Upper lobe of right lung (tissue), 1 donor: ENCODE results near the gene TBC1D1. TPM values are rescaled to one million over a fixed set of nuclear protein-coding genes. Genes with fewer than 3 reads are reported as not detected.

Source experiments
- ATAC-seq: fragments of 200-7000 bp; cut with Tn5 transposase; one replicate; pipeline ENCODE4 v1.9.1; 2020; ENCODE audit warnings: mild to moderate bottlenecking, moderate library complexity
- DNase-seq: peaks from one replicate; pipeline ENCODE4 v3.0.0-alpha.2; 2020
- H3K27ac ChIP-seq: fragments of 200-600 bp; one replicate; pipeline ENCODE4 v1.8.0; 2022
- H3K27me3 ChIP-seq: fragments of 200-600 bp; one replicate; pipeline ENCODE4 v1.8.0; 2022; ENCODE audit warnings: mild to moderate bottlenecking
- H3K36me3 ChIP-seq: fragments of 200-600 bp; one replicate; pipeline ENCODE4 v1.8.0; 2022
- H3K4me1 ChIP-seq: fragments of 200-600 bp; one replicate; pipeline ENCODE4 v1.8.0; 2022
- H3K4me3 ChIP-seq: fragments of 200-600 bp; one replicate; pipeline ENCODE4 v1.8.0; 2022; ENCODE audit warnings: mild to moderate bottlenecking
- H3K9me3 ChIP-seq: fragments of 200-600 bp; one replicate; pipeline ENCODE4 v1.8.0; 2022
- CTCF ChIP-seq: fragments of 200-600 bp; IDR thresholded peaks from one replicate; pipeline ENCODE4 v1.8.0; 2022; ENCODE audit warnings: antibody characterized with exemption
- intact Hi-C: fragments of 100-400 bp; cut with DNase I; formaldehyde crosslinking; loops from one replicate; pipeline ENCODE4 v1.11.0; 2022
- total RNA-seq: library from RNA; stranded (reverse); fragmentation: NEBNext Ultra II Directional; extraction: Animal tissue kit (Norgen Biotek cat#: 25700); gene quantifications from one replicate; pipeline ENCODE4 v1.2.1, GENCODE V29; 2021
- donor health status: DM: no; HTN: yes; CAD: no; lungs with severe emphysema.

TBC1D1 gene
- total RNA-seq, 1 donor from 2014 or later, result 61.9 TPM

GRCh38 chr4:38154681-38155588 lies 264.1 kb downstream of the TBC1D1 start:
- Histone ChIP-seq H3K9me3 (no peaks in the 10 kb centered on the region), H3K27me3 (no peaks in the 10 kb centered on the region), H3K27ac (no peak overlapping the region), H3K4me3 (no peak overlapping the region), H3K36me3 (no peaks in the 10 kb centered on the region), H3K4me1 (peaks cover 22% of the 10 kb centered on the region)
- intact Hi-C loops, result no loop called here
- DNase-seq (peak; percentile 78), ATAC-seq (peak; percentile 84)
- TF ChIP-seq CTCF, result no peak

GRCh38 chr4:38155589-38156294 lies 264.9 kb downstream of the TBC1D1 start:
- Histone ChIP-seq H3K36me3 (no peaks in the 10 kb centered on the region), H3K4me1 (peaks cover 16% of the 10 kb centered on the region), H3K27ac (no peak overlapping the region), H3K27me3 (no peaks in the 10 kb centered on the region), H3K9me3 (no peaks in the 10 kb centered on the region), H3K4me3 (no peak overlapping the region)
- DNase-seq, result no peak
- ATAC-seq, result peak; percentile 7
- TF ChIP-seq CTCF, result no peak
- intact Hi-C loops, result no loop called here

GRCh38 chr4:38157592-38157991 lies 266.7 kb downstream of the TBC1D1 start:
- H3K27ac ChIP-seq, result no peak overlapping the region
- DNase-seq (no peak), ATAC-seq (peak; percentile 31)
- intact Hi-C loops, result no loop called here
- H3K27me3 ChIP-seq, result no peaks in the 10 kb centered on the region
- H3K36me3 ChIP-seq, result no peaks in the 10 kb centered on the region
- H3K4me1 ChIP-seq, result peaks cover 15% of the 10 kb centered on the region
- no peak overlapping the region for H3K4me3 ChIP-seq
- H3K9me3 ChIP-seq, result no peaks in the 10 kb centered on the region
- no peak for TF ChIP-seq CTCF

- Histone ChIP-seq H3K4me1 (peaks cover 1% of the 10 kb centered on the region), H3K4me3 (no peak overlapping the region), H3K9me3 (no peaks in the 10 kb centered on the region), H3K36me3 (no peaks in the 10 kb centered on the region), H3K27me3 (no peaks in the 10 kb centered on the region), H3K27ac (no peak overlapping the region)
- ATAC-seq, result peak; percentile 80
- no peak for TF ChIP-seq CTCF
- no peak for DNase-seq
- intact Hi-C loops, result loop anchor here (10.0 kb wide), 1 partner anchor 96 kb away; no protein-coding TSS in a partner anchor
Measured at GRCh38 chr4:38160487-38161207, 269.8 kb downstream of the TBC1D1 start.

- Histone ChIP-seq H3K27ac (no peak overlapping the region), H3K4me1 (no peaks in the 10 kb centered on the region), H3K9me3 (no peaks in the 10 kb centered on the region), H3K27me3 (no peaks in the 10 kb centered on the region), H3K36me3 (no peaks in the 10 kb centered on the region), H3K4me3 (no peak overlapping the region)
- DNase-seq (no peak), ATAC-seq (no peak)
- no peak for TF ChIP-seq CTCF
- intact Hi-C loops, result loop anchor here (10.0 kb wide), 1 partner anchor 97 kb away; no protein-coding TSS in a partner anchor
Measured at GRCh38 chr4:38161208-38162113, 270.6 kb downstream of the TBC1D1 start.
